Kidney (tissue), 14 donors: ENCODE data around the gene CABP7. TPM values are rescaled to one million over a fixed set of nuclear protein-coding genes. Genes with fewer than 3 reads are reported as not detected.

Experiments
- DNase-seq, 5 donors: peaks; one replicate each; pipeline ENCODE4 v3.0.0-alpha.2; 2013 to 2020
- FAIRE-seq: peaks from 2 replicates; lab custom pipeline; 2012; peaks lifted over from hg19 to GRCh38; lab: Jason Lieb, UNC
- H3K27ac ChIP-seq, 2 donors: one replicate each; pipeline ENCODE4 v1.7.0; 2013; ENCODE audit warnings: low read depth in 2 of 2, low read length in 2 of 2, inconsistent platforms in 1 of 2
- H3K27me3 ChIP-seq: one replicate; pipeline ENCODE4 v1.7.1; 2013; ENCODE audit warnings: low read length, inconsistent platforms; ENCODE audit not compliant: control insufficient read depth, insufficient read depth
- H3K36me3 ChIP-seq, 3 donors: one replicate each; pipeline versions ENCODE4 v1.7.0 to v1.7.1; 2013; ENCODE audit warnings: low read length in 3 of 3, control low read depth in 1 of 3, inconsistent platforms in 1 of 3; ENCODE audit not compliant: insufficient read depth in 3 of 3, control insufficient read depth in 2 of 3
- H3K4me1 ChIP-seq, 3 donors: one replicate each; pipeline versions ENCODE4 v1.7.0 to v1.7.1; 2013; ENCODE audit warnings: low read length in 3 of 3, inconsistent platforms in 1 of 3, low read depth in 1 of 3; ENCODE audit not compliant: control insufficient read depth in 2 of 3, insufficient read depth in 2 of 3
- H3K4me3 ChIP-seq, 3 donors: one replicate each; pipeline versions ENCODE4 v1.7.0 to v1.8.1; 2013; ENCODE audit warnings: low read length in 3 of 3, control low read depth in 1 of 3, inconsistent platforms in 1 of 3
- H3K9ac ChIP-seq, 3 donors: one replicate each; pipeline versions ENCODE4 v1.7.0 to v1.7.1; 2013; ENCODE audit warnings: low read length in 3 of 3, control low read depth in 1 of 3, inconsistent platforms in 1 of 3
- H3K9me3 ChIP-seq, 3 donors: one replicate each; pipeline versions ENCODE4 v1.7.0 to v1.7.1; 2013; ENCODE audit warnings: low read length in 3 of 3, control low read depth in 1 of 3, inconsistent platforms in 1 of 3; ENCODE audit not compliant: control insufficient read depth in 2 of 3, insufficient read depth in 1 of 3
- CTCF ChIP-seq: IDR thresholded peaks from 3 replicates; pipeline ENCODE4 v1.5.1; 2012; ENCODE audit warnings: mild to moderate bottlenecking, moderate library complexity, borderline replicate concordance; ENCODE audit not compliant: insufficient read depth; ENCODE audit errors: extremely low read depth
- intact Hi-C: fragments of 100-400 bp; cut with DNase I; formaldehyde crosslinking; loops from one replicate; pipeline ENCODE4 v1.11.1; 2022
- polyA plus RNA-seq: library from polyadenylated mRNA; stranded (reverse); fragments of 350-450 nt; fragmentation: Illumina TruSeq; extraction: RNeasy Lipid Tissue Mini Kit (QIAGEN cat#74804); gene quantifications from one replicate; pipeline ENCODE4 v1.2.3, GENCODE V29; 2014; ENCODE audit warnings: low read depth, low replicate concordance; ENCODE audit not compliant: insufficient read depth
- total RNA-seq: library from RNA; stranded (reverse); fragmentation: NEBNext Ultra II Directional; extraction: Animal tissue kit (Norgen Biotek cat#: 25700); gene quantifications from one replicate; pipeline ENCODE4 v1.2.1, GENCODE V29; 2021
- donor health status: control.
- donor health status: control.
- donor health status: control.
- donor health status: control.
- donor health status: control.
- donor health status: DM: yes; HTN: yes; CAD: no.
- donor health status: Normal renal cell carcinoma (clear cell type).

CABP7 gene
- total and polyA plus RNA-seq, 2 donors from 2014 or later: 0.06 TPM; not detected in 1

GRCh38 chr22:29702931-29703501, 16.8 kb upstream of the CABP7 start:
- H3K4me1 ChIP-seq: peaks cover 0 to 6% (median 0%) of the 10 kb centered on the region in 3 donors
- no peak overlapping the region for H3K4me3 ChIP-seq
- no peak overlapping the region for H3K9ac ChIP-seq
- no peak overlapping the region for H3K27ac ChIP-seq
- H3K36me3 ChIP-seq: no peaks in the 10 kb centered on the region
- DNase-seq (peak in 1 of 5 donors; percentile 55), FAIRE-seq (no peak)
- H3K9me3 ChIP-seq: no peaks in the 10 kb centered on the region
- intact Hi-C loops: no loop called here
- no peak for TF ChIP-seq CTCF
- H3K27me3 ChIP-seq: no peaks in the 10 kb centered on the region

GRCh38 chr22:29703569-29704195, 16.1 kb upstream of the CABP7 start:
- FAIRE-seq: no peak
- intact Hi-C loops: no loop called here
- Histone ChIP-seq H3K4me1 (peaks cover 0 to 6% (median 0%) of the 10 kb centered on the region in 3 donors), H3K9ac (no peak overlapping the region), H3K27me3 (no peaks in the 10 kb centered on the region), H3K27ac (no peak overlapping the region), H3K4me3 (no peak overlapping the region), H3K36me3 (no peaks in the 10 kb centered on the region), H3K9me3 (no peaks in the 10 kb centered on the region)
- no peak for DNase-seq
- TF ChIP-seq CTCF: no peak

- no peak for TF ChIP-seq CTCF
- Histone ChIP-seq H3K4me3 (no peak overlapping the region), H3K27ac (no peak overlapping the region), H3K4me1 (peaks cover 0 to 6% (median 0%) of the 10 kb centered on the region in 3 donors), H3K9me3 (no peaks in the 10 kb centered on the region), H3K36me3 (no peaks in the 10 kb centered on the region), H3K9ac (no peak overlapping the region), H3K27me3 (no peaks in the 10 kb centered on the region)
- no peak for FAIRE-seq
- intact Hi-C loops: no loop called here
- DNase-seq: peak in 4 of 5 donors; percentile 65 to 83 (median 70)
Measured at GRCh38 chr22:29704528-29705285, 15.1 kb upstream of the CABP7 start.
